G401 (cell line): Measurements from ENCODE around the gene ACTN4. TPM values are rescaled to one million over a fixed set of nuclear protein-coding genes. Genes with fewer than 3 reads are reported as not detected.

ENCODE experiments used
- DNase-seq: peaks from one replicate; pipeline ENCODE4 v3.0.0-alpha.2; 2015; ENCODE audit warnings: low spot score
- in situ Hi-C: cut with HindIII; loops from 2 replicates; pipeline ENCODE4 v1.10.0; 2016; ENCODE audit warnings: low sequenced_read_pairs, mixed read lengths
- total RNA-seq: library from RNA; depleted of rRNA; stranded (reverse); fragments of >200 nt; shearing (Covaris generic); gene quantifications from 2 replicates; pipeline ENCODE4 v1.2.3, GENCODE V29; 2014; rRNA removed

Gene ACTN4
- total RNA-seq, 1 experiment from 2014 or later, result 182 TPM

- DNase-seq, result no peak
- in situ Hi-C loops, result no loop called here
These were observed 126.2 kb downstream of the ACTN4 start, which contains the start of gene LGALS7 for GRCh38 chr19:38773469-38774177. TSS of gene LGALS7 (minus strand) at chr19:38773517. CDS start at chr19:38773492, 25 bp downstream.

DNA sequence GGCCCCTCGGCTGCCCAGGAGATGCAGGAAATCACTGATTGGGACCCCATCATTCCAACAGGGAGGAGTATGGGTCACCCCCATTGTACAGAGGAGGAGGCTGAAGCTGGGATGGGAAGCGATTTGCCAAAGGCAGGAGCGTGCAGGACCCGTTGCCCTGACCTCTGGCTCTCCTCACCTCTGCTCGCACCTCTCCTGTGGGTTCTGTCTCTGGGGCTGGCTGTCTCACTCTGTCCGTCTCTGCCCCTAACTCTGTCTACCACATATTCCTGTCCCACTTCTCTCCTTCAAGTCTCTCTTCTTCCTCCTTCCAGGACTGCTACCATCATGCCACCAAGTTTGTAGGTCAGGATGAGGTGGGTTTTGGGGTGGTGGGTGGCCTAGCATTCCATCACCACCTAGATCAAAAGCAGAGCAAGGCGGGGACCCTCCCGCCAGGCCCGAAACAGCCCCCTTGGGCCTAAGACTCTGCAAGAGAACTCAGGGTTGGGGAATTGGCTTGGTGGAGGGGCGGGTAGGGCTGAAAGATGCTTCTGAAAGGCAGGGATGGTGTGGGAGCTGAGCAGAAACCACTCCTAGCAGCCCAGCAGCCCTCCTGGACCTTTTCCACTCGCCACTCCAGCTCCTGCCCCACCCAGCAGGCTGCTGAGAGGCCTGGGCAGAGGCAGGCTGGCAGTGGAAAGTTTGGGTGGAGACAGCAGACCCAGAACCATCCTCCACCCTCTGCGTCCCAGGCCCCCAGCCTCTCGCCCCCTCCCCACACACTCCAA is 126.9 kb downstream of the ACTN4 start:
- in situ Hi-C loops, result no loop called here
- no peak for DNase-seq

DNA sequence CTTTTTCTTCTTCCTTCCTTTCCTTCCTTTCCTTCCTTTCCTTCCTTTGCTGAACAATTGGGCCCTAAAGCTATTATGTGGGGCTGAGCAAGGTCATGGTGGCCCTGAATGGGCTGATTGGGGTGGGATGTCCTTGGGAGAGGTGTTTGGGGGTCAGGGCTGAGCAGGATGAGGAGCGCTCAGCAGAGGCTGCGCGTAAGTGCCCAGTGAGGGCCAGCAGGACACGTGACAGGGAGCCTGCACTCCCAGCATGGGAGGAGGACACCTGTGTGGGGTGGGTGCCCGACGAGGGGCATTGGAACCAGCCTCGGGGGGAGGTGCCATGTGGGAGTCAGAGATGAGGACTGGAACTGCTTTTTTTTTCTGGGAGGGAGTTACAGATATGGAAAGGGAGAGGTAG is 131.3 kb downstream of the ACTN4 start:
- DNase-seq, result no peak
- in situ Hi-C loops, result no loop called here

GRCh38 chr19:38780443-38780842 is 133.0 kb downstream of the ACTN4 start:
- no peak for DNase-seq
- in situ Hi-C loops, result no loop called here

DNA sequence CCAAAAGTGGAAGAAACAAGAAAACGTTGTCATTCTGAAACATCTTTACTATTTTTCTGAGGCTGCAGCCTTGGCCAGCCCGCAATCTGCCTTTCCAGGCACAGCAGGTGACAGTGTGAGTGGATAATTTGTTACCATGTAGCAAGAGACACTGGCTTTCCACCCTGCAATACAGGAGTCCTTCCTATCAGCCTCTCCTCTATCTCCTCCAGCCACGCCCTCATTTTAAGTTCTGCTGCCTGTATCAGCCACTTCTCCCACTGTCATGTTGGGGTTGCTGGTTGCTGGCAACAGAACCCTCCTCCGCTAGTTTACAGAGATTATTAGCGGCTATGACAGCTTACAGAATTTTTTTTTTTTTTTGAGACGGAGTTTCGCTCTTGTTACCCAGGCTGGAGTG is 133.6 kb downstream of the ACTN4 start:
- no peak for DNase-seq
- in situ Hi-C loops, result no loop called here

Other genes starting within 250 kb of the ACTN4 start
- 15.9 and 23.5 TPM in 2 replicates for gene FAM98C, start 244.6 kb upstream of the ACTN4 start, total RNA-seq
- gene RASGRP4, start 221.4 kb upstream of the ACTN4 start, total RNA-seq, result not detected in 2 replicates
- 0.27 and 0.31 TPM in 2 replicates for gene RYR1, start 214.0 kb upstream of the ACTN4 start, total RNA-seq
- 0.62 TPM in 1 of 2 replicates, not detected in the other for gene MAP4K1, start 29.7 kb upstream of the ACTN4 start, total RNA-seq
- 451 and 515 TPM in 2 replicates for gene EIF3K, start 28.5 kb upstream of the ACTN4 start, total RNA-seq
- gene CAPN12, start 96.8 kb downstream of the ACTN4 start, total RNA-seq, result 5.3 and 5.8 TPM in 2 replicates
- gene LGALS7, start 125.9 kb downstream of the ACTN4 start, total RNA-seq, result not detected in 2 replicates
- gene LGALS7B, start 141.6 kb downstream of the ACTN4 start, total RNA-seq, result not detected in 2 replicates
- gene LGALS4, start 165.3 kb downstream of the ACTN4 start, total RNA-seq, result not detected in 2 replicates
- 210 and 267 TPM in 2 replicates for gene ECH1, start 184.1 kb downstream of the ACTN4 start, total RNA-seq
- 600 and 749 TPM in 2 replicates for gene HNRNPL, start 202.3 kb downstream of the ACTN4 start, total RNA-seq
- 5.6 and 7.3 TPM in 2 replicates for gene RINL, start 230.6 kb downstream of the ACTN4 start, total RNA-seq